Measurements from ENCODE around the gene SIGLEC6.

The SIGLEC6 gene

GRCh38 chr19:51470966-51471365 lies 60.5 kb downstream of the SIGLEC6 start:
- no peak for FAIRE-seq
- DNase-seq (ENCODE audit: insufficient read length, low spot score) = no peak
- TF ChIP-seq TAF1 (IDR thresholded peaks at IDR 0.05; ENCODE audit: low read depth, low read length) (no peak), POLR2A (IDR thresholded peaks at IDR 0.05; ENCODE audit: low read depth, low read length) (no peak), POLR2AphosphoS5 (IDR thresholded peaks at IDR 0.05; ENCODE audit: low read depth, low read length) (no peak), PAX5 (IDR thresholded peaks at IDR 0.05; ENCODE audit: insufficient read depth, low read length, severe bottlenecking) (no peak), SPI1 (IDR thresholded peaks at IDR 0.05; ENCODE audit: low read depth, low read length) (no peak), POU2F2 (IDR thresholded peaks at IDR 0.05; ENCODE audit: low read depth, low read length) (no peak)

- TF ChIP-seq POLR2AphosphoS5 (IDR thresholded peaks at IDR 0.05; ENCODE audit: low read depth, low read length) = no peak
- no peak for TF ChIP-seq SPI1 (IDR thresholded peaks at IDR 0.05; ENCODE audit: low read depth, low read length)
- no peak for TF ChIP-seq PAX5 (IDR thresholded peaks at IDR 0.05; ENCODE audit: insufficient read depth, low read length, severe bottlenecking)
- no peak for TF ChIP-seq POU2F2 (IDR thresholded peaks at IDR 0.05; ENCODE audit: low read depth, low read length)
- no peak for TF ChIP-seq POLR2A (IDR thresholded peaks at IDR 0.05; ENCODE audit: low read depth, low read length)
- TF ChIP-seq TAF1 (IDR thresholded peaks at IDR 0.05; ENCODE audit: low read depth, low read length) = no peak
- DNase-seq (ENCODE audit: insufficient read length, low spot score) (no peak), FAIRE-seq (no peak)
Observed at GRCh38 chr19:51469629-51470028, 61.8 kb downstream of the SIGLEC6 start.

GRCh38 chr19:51469162-51469561 lies 62.3 kb downstream of the SIGLEC6 start:
- DNase-seq (ENCODE audit: insufficient read length, low spot score) (no peak), FAIRE-seq (no peak)

GRCh38 chr19:51468545-51468920 lies 62.9 kb downstream of the SIGLEC6 start:
- DNase-seq (ENCODE audit: insufficient read length, low spot score) (no peak), FAIRE-seq (no peak)
- TF ChIP-seq POLR2A (IDR thresholded peaks at IDR 0.05; ENCODE audit: low read depth, low read length) (no peak), PAX5 (IDR thresholded peaks at IDR 0.05; ENCODE audit: insufficient read depth, low read length, severe bottlenecking) (no peak), SPI1 (IDR thresholded peaks at IDR 0.05; ENCODE audit: low read depth, low read length) (no peak), TAF1 (IDR thresholded peaks at IDR 0.05; ENCODE audit: low read depth, low read length) (no peak), POU2F2 (IDR thresholded peaks at IDR 0.05; ENCODE audit: low read depth, low read length) (no peak), POLR2AphosphoS5 (IDR thresholded peaks at IDR 0.05; ENCODE audit: low read depth, low read length) (no peak)

More at GRCh38 chr19:51469162-51469561, 62.3 kb downstream of the SIGLEC6 start:
- no peak for TF ChIP-seq POU2F2 (IDR thresholded peaks at IDR 0.05; ENCODE audit: low read depth, low read length)
- TF ChIP-seq TAF1 (IDR thresholded peaks at IDR 0.05; ENCODE audit: low read depth, low read length) = no peak
- TF ChIP-seq POLR2AphosphoS5 (IDR thresholded peaks at IDR 0.05; ENCODE audit: low read depth, low read length) = no peak
- TF ChIP-seq POLR2A (IDR thresholded peaks at IDR 0.05; ENCODE audit: low read depth, low read length) = no peak

- DNase-seq (ENCODE audit: insufficient read length, low spot score) (no peak), FAIRE-seq (no peak)
- TF ChIP-seq TAF1 (IDR thresholded peaks at IDR 0.05; ENCODE audit: low read depth, low read length) (no peak), POLR2AphosphoS5 (IDR thresholded peaks at IDR 0.05; ENCODE audit: low read depth, low read length) (no peak), POLR2A (IDR thresholded peaks at IDR 0.05; ENCODE audit: low read depth, low read length) (no peak), POU2F2 (IDR thresholded peaks at IDR 0.05; ENCODE audit: low read depth, low read length) (no peak), SPI1 (IDR thresholded peaks at IDR 0.05; ENCODE audit: low read depth, low read length) (no peak), PAX5 (IDR thresholded peaks at IDR 0.05; ENCODE audit: insufficient read depth, low read length, severe bottlenecking) (no peak)
Observed at GRCh38 chr19:51467864-51468544, 63.5 kb downstream of the SIGLEC6 start.
